Loucy (cell line): ENCODE data around the gene CPXM2.

Source experiments
- H2AFZ ChIP-seq: fragments of 200-600 bp; sonication (generic); 2 replicates; pipeline ENCODE4 v1.6.0; 2016; ENCODE audit warnings: antibody characterized with exemption, mild to moderate bottlenecking, low read length, moderate library complexity
- H3F3A ChIP-seq: fragments of 200-600 bp; 2 replicates; pipeline ENCODE4 v1.6.0; 2016; ENCODE audit warnings: antibody characterized with exemption, low read depth, mild to moderate bottlenecking
- H3K27me3 ChIP-seq: fragments of 200-600 bp; sonication (generic); 2 replicates; pipeline ENCODE4 v1.6.1; 2014; ENCODE audit warnings: low read length, mild to moderate bottlenecking; ENCODE audit not compliant: insufficient read depth, poor library complexity, severe bottlenecking
- H3K36me3 ChIP-seq: fragments of 200-600 bp; sonication (generic); 2 replicates; pipeline ENCODE4 v1.6.1; 2016; ENCODE audit warnings: low read length; ENCODE audit not compliant: insufficient read depth
- H3K4me1 ChIP-seq: fragments of 200-600 bp; sonication (generic); 2 replicates; pipeline ENCODE4 v1.5.1; 2014; ENCODE audit warnings: low read length, mild to moderate bottlenecking; ENCODE audit not compliant: insufficient read depth, poor library complexity, severe bottlenecking
- H3K4me2 ChIP-seq: fragments of 200-600 bp; sonication (generic); 2 replicates; pipeline ENCODE4 v1.6.0; 2014; ENCODE audit warnings: antibody characterized with exemption, low read length, low read depth, mild to moderate bottlenecking; ENCODE audit not compliant: poor library complexity, severe bottlenecking
- H3K4me3 ChIP-seq: fragments of 200-600 bp; sonication (generic); 2 replicates; pipeline ENCODE4 v1.5.1; 2014; ENCODE audit warnings: low read length, mild to moderate bottlenecking, mixed read lengths; ENCODE audit not compliant: poor library complexity, severe bottlenecking
- H3K79me2 ChIP-seq: fragments of 200-600 bp; sonication (generic); 2 replicates; pipeline ENCODE4 v1.6.1; 2014; ENCODE audit warnings: low read length; ENCODE audit not compliant: insufficient read depth
- H3K9ac ChIP-seq: fragments of 200-600 bp; sonication (generic); 2 replicates; pipeline ENCODE4 v1.6.0; 2014; ENCODE audit warnings: mild to moderate bottlenecking, low read depth, low read length, moderate library complexity; ENCODE audit not compliant: poor library complexity, severe bottlenecking
- H3K9me2 ChIP-seq: fragments of 200-600 bp; sonication (generic); replicated peaks from 2 replicates; pipeline ENCODE4 v1.6.1; 2016; ENCODE audit warnings: low read depth, low read length, mixed read lengths
- H3K9me3 ChIP-seq: fragments of 200-600 bp; sonication (generic); 2 replicates; pipeline ENCODE4 v1.6.1; 2014; ENCODE audit warnings: mild to moderate bottlenecking, antibody characterized with exemption, low read length, low read depth; ENCODE audit not compliant: insufficient read depth
- H4K20me1 ChIP-seq: fragments of 200-600 bp; sonication (generic); 2 replicates; pipeline ENCODE4 v1.6.0; 2014; ENCODE audit warnings: antibody characterized with exemption, low read length, mild to moderate bottlenecking; ENCODE audit not compliant: insufficient read depth, poor library complexity, severe bottlenecking
- CTCF ChIP-seq: fragments of 200-600 bp; sonication (generic); conservative IDR thresholded peaks from 2 replicates; pipeline ENCODE4 v1.5.1; 2014; ENCODE audit warnings: mild to moderate bottlenecking, antibody characterized with exemption, low read length
- EZH2phosphoT487 ChIP-seq: fragments of 200-600 bp; IDR thresholded peaks from 2 replicates; pipeline ENCODE4 v1.6.1; 2018; ENCODE audit warnings: antibody characterized with exemption, mild to moderate bottlenecking, moderate library complexity, borderline replicate concordance

The CPXM2 gene

GRCh38 chr10:123936426-123936825, 44.8 kb upstream of the CPXM2 start:
- no peaks in the 10 kb centered on the region for H4K20me1 ChIP-seq
- no peak overlapping the region for H3K4me3 ChIP-seq
- H3K4me2 ChIP-seq: no peak overlapping the region
- no peaks in the 10 kb centered on the region for H3K27me3 ChIP-seq
- H2AFZ ChIP-seq: no peak overlapping the region
- no peak for TF ChIP-seq CTCF
- no peak for TF ChIP-seq EZH2phosphoT487
- no peak overlapping the region for H3K9ac ChIP-seq
- no peaks in the 10 kb centered on the region for H3K9me2 ChIP-seq
- peaks cover under 1% of the 10 kb centered on the region; the same call in 1 of the 2 replicates for H3K9me3 ChIP-seq
- H3K4me1 ChIP-seq: no peaks in the 10 kb centered on the region
- H3K79me2 ChIP-seq: no peaks in the 10 kb centered on the region
- no peaks in the 10 kb centered on the region for H3K36me3 ChIP-seq
- H3F3A ChIP-seq: no peaks in the 10 kb centered on the region

DNA sequence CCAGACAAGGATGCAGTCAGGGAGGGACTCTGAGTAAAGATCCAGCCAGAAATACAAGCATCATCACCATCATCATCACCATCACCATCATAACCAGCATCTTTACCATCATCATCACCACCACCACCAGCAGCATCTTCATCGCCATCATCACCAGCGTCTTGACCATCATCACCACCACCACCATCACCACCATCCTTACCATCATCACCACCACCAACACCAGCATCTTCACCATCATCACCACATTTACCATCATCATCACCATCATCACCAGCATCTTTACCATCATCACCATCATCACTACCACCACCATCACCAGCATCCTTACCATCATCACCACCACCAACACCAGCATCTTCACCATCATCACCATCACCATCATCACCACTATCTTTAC, 44.1 kb upstream of the CPXM2 start:
- Histone ChIP-seq H3F3A (no peaks in the 10 kb centered on the region), H3K79me2 (no peaks in the 10 kb centered on the region), H4K20me1 (no peaks in the 10 kb centered on the region), H3K27me3 (no peaks in the 10 kb centered on the region), H3K9ac (no peak overlapping the region), H3K9me3 (peaks cover 5% of the 10 kb centered on the region; the same call in 1 of the 2 replicates), H3K9me2 (no peaks in the 10 kb centered on the region), H3K4me1 (no peaks in the 10 kb centered on the region), H3K4me3 (no peak overlapping the region), H2AFZ (no peak overlapping the region), H3K4me2 (no peak overlapping the region), H3K36me3 (no peaks in the 10 kb centered on the region)
- TF ChIP-seq EZH2phosphoT487: no peak
- TF ChIP-seq CTCF: no peak

DNA sequence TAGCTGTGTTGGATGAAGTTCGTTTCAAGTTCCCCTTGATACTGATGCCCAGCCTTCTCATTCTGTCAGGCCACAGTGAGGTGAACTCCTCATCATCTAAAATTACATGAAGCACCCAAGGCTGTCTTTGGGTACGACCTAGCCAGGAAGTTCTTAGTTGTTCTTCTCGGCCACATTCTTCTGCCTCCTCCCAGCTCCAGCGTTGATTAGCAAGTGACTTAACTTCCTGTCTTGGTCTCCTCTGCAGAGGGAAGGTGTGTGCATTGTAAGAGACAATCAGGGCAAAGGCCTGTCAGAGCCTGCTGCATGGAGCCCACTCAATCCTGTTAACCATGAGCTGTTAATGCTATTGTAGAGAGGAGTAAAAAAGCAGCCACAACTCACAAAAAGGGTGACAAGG, 43.2 kb upstream of the CPXM2 start:
- Histone ChIP-seq H4K20me1 (no peaks in the 10 kb centered on the region), H3K4me2 (no peak overlapping the region), H3K9ac (no peak overlapping the region), H3K4me3 (no peak overlapping the region), H3K36me3 (no peaks in the 10 kb centered on the region), H3K79me2 (no peaks in the 10 kb centered on the region), H3K9me3 (peaks cover 5% of the 10 kb centered on the region; the same call in 1 of the 2 replicates), H3K27me3 (no peaks in the 10 kb centered on the region), H3K4me1 (no peaks in the 10 kb centered on the region), H3K9me2 (no peaks in the 10 kb centered on the region), H2AFZ (no peak overlapping the region), H3F3A (no peaks in the 10 kb centered on the region)
- TF ChIP-seq EZH2phosphoT487 (no peak), CTCF (no peak)
